Measurements from ENCODE around the gene RUFY4.

GRCh38 chr2:218036371-218036770 is 32.7 kb upstream of the RUFY4 start:
- TF ChIP-seq, protein P1, sequence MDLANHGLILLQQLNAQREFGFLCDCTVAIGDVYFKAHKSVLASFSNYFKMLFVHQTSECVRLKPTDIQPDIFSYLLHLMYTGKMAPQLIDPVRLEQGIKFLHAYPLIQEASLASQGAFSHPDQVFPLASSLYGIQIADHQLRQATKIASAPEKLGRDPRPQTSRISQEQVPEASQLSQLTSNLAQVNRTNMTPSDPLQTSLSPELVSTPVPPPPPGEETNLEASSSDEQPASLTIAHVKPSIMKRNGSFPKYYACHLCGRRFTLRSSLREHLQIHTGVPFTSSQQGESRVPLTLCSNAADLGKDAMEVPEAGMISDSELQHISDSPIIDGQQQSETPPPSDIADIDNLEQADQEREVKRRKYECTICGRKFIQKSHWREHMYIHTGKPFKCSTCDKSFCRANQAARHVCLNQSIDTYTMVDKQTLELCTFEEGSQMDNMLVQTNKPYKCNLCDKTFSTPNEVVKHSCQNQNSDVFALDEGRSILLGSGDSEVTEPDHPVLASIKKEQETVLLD (CRISPR knock-in tag; IDR thresholded peaks at IDR 0.05; ENCODE audit: low read depth) = no peak
- TF ChIP-seq, protein P2, sequence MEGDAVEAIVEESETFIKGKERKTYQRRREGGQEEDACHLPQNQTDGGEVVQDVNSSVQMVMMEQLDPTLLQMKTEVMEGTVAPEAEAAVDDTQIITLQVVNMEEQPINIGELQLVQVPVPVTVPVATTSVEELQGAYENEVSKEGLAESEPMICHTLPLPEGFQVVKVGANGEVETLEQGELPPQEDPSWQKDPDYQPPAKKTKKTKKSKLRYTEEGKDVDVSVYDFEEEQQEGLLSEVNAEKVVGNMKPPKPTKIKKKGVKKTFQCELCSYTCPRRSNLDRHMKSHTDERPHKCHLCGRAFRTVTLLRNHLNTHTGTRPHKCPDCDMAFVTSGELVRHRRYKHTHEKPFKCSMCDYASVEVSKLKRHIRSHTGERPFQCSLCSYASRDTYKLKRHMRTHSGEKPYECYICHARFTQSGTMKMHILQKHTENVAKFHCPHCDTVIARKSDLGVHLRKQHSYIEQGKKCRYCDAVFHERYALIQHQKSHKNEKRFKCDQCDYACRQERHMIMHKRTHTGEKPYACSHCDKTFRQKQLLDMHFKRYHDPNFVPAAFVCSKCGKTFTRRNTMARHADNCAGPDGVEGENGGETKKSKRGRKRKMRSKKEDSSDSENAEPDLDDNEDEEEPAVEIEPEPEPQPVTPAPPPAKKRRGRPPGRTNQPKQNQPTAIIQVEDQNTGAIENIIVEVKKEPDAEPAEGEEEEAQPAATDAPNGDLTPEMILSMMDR (CRISPR knock-in tag; IDR thresholded peaks at IDR 0.05) = no peak
